ENCODE results near the gene CTDSPL2. TPM values are rescaled to one million over a fixed set of nuclear protein-coding genes. Genes with fewer than 3 reads are reported as not detected.
"Not testable (repeated sequence)": the region's sequence is repeated elsewhere in the genome, so short reads cannot be mapped to it uniquely, and the experiment has no call there.

The CTDSPL2 gene
- total RNA-seq, 4 donors from 2014 or later = 35.2 to 52.2 (median 44.4) TPM

GRCh38 chr15:44545913-44546802 is 118.7 kb downstream of the CTDSPL2 start:
- Histone ChIP-seq H3K27me3 (no peaks in the 10 kb centered on the region), H3K9me3 (no peaks in the 10 kb centered on the region), H3K4me3 (no peak overlapping the region), H3K36me3 (peaks cover 0 to 16% (median 0%) of the 10 kb centered on the region in 3 donors), H3K4me1 (peaks cover 0 to 46% (median 18%) of the 10 kb centered on the region in 4 donors), H3K27ac (peak overlapping the region in 1 of 4 donors; percentile 28)
- WGBS, 2 donors = 39 to 46% methylated on average over 5 of the region's 5 CpGs
- TF ChIP-seq EP300 (IDR thresholded peaks at IDR 0.05) (no peak), CTCF (IDR thresholded peaks at IDR 0.05) (peak in 1 of 5 experiments; percentile 8), POLR2A (IDR thresholded peaks at IDR 0.05) (no peak)
- DNase-seq (ENCODE audit: low spot score in 2 of 2) = no peak

- H3K9me3 ChIP-seq; H3K4me3 ChIP-seq; DNase-seq (ENCODE audit: low spot score in 2 of 2); H3K27ac ChIP-seq; H3K27me3 ChIP-seq: not testable (repeated sequence)
- Histone ChIP-seq H3K36me3 (peaks cover 0 to 46% (median 7%) of the 10 kb centered on the region in 3 donors), H3K4me1 (peaks cover 0 to 23% (median 6%) of the 10 kb centered on the region in 4 donors)
- 96 to 98% methylated on average over 9 of the region's 9 CpGs for WGBS, 2 donors
These were observed 121.7 kb downstream of the CTDSPL2 start for GRCh38 chr15:44549152-44549551.

- Histone ChIP-seq H3K36me3 (peaks cover 0 to 57% (median 7%) of the 10 kb centered on the region in 3 donors), H3K9me3 (no peaks in the 10 kb centered on the region), H3K4me3 (no peak overlapping the region), H3K27me3 (no peaks in the 10 kb centered on the region), H3K27ac (no peak overlapping the region), H3K4me1 (peaks cover 0 to 17% (median 4%) of the 10 kb centered on the region in 4 donors)
- 32 to 33% methylated on average over 3 of the region's 3 CpGs for WGBS, 2 donors
- TF ChIP-seq CTCF (IDR thresholded peaks at IDR 0.05) (peak in 2 of 5 experiments; percentile 14 to 17), EP300 (IDR thresholded peaks at IDR 0.05) (no peak), POLR2A (IDR thresholded peaks at IDR 0.05) (no peak)
- no peak for DNase-seq (ENCODE audit: low spot score in 2 of 2)
These were observed 122.8 kb downstream of the CTDSPL2 start for GRCh38 chr15:44550256-44550655.

GRCh38 chr15:44550734-44551133 is 123.3 kb downstream of the CTDSPL2 start:
- no peak for DNase-seq (ENCODE audit: low spot score in 2 of 2)
- no peaks in the 10 kb centered on the region for H3K27me3 ChIP-seq
- H3K36me3 ChIP-seq = peaks cover 0 to 62% (median 8%) of the 10 kb centered on the region in 3 donors
- peaks cover 0 to 13% (median 4%) of the 10 kb centered on the region in 4 donors for H3K4me1 ChIP-seq
- H3K9me3 ChIP-seq = no peaks in the 10 kb centered on the region
- no peak overlapping the region for H3K27ac ChIP-seq
- H3K4me3 ChIP-seq = no peak overlapping the region
- 92 to 93% methylated on average over 4 of the region's 4 CpGs for WGBS, 2 donors
- no peak for TF ChIP-seq CTCF (IDR thresholded peaks at IDR 0.05)
- TF ChIP-seq EP300 (IDR thresholded peaks at IDR 0.05) = no peak
- TF ChIP-seq POLR2A (IDR thresholded peaks at IDR 0.05) = no peak

- TF ChIP-seq CTCF (IDR thresholded peaks at IDR 0.05) = no peak
- TF ChIP-seq EP300 (IDR thresholded peaks at IDR 0.05) = no peak
- TF ChIP-seq POLR2A (IDR thresholded peaks at IDR 0.05) = no peak
- WGBS, 2 donors = 91 to 93% methylated on average over 4 of the region's 4 CpGs
- no peak overlapping the region for H3K4me3 ChIP-seq
- H3K9me3 ChIP-seq = no peaks in the 10 kb centered on the region
- H3K4me1 ChIP-seq = no peaks in the 10 kb centered on the region
- no peaks in the 10 kb centered on the region for H3K27me3 ChIP-seq
- no peak overlapping the region for H3K27ac ChIP-seq
- DNase-seq (ENCODE audit: low spot score in 2 of 2) = no peak
- peaks cover 0 to 89% (median 16%) of the 10 kb centered on the region in 3 donors for H3K36me3 ChIP-seq
These were observed 127.7 kb downstream of the CTDSPL2 start for GRCh38 chr15:44554934-44555723.

GRCh38 chr15:44560926-44561325 is 133.5 kb downstream of the CTDSPL2 start:
- H3K27me3 ChIP-seq; H3K4me1 ChIP-seq; DNase-seq (ENCODE audit: low spot score in 2 of 2); H3K4me3 ChIP-seq; H3K9me3 ChIP-seq; H3K27ac ChIP-seq: not testable (repeated sequence)
- H3K36me3 ChIP-seq = peaks cover 7 to 99% (median 33%) of the 10 kb centered on the region in 3 donors

Measured in tibial nerve (tissue), 4 donors.